Left lung (tissue), 10 donors: ENCODE measurements around the gene DZIP3. TPM values are rescaled to one million over a fixed set of nuclear protein-coding genes. Genes with fewer than 3 reads are reported as not detected.
"Not testable (repeated sequence)": the region's sequence is repeated elsewhere in the genome, so short reads cannot be mapped to it uniquely, and the experiment has no call there.

Experiments
- ATAC-seq: fragments of 200-7000 bp; cut with Tn5 transposase; one replicate; pipeline ENCODE4 v1.9.1; 2020; ENCODE audit warnings: moderate library complexity
- DNase-seq, 4 donors: peaks; one replicate each; pipeline ENCODE4 v3.0.0-alpha.2; 2013 to 2020
- H3K27ac ChIP-seq, 2 donors: fragments of 200-600 bp; sonication (generic) in 1 of 2; one replicate each; pipeline versions ENCODE4 v1.5.0 to v1.8.0; 2020 to 2021
- H3K27me3 ChIP-seq, 2 donors: fragments of 200-600 bp; sonication (generic) in 1 of 2; one replicate each; pipeline versions ENCODE4 v1.5.0 to v1.8.0; 2020 to 2021
- H3K36me3 ChIP-seq, 2 donors: fragments of 200-600 bp; sonication (generic) in 1 of 2; one replicate each; pipeline versions ENCODE4 v1.5.0 to v1.8.0; 2020 to 2021
- H3K4me1 ChIP-seq, 2 donors: fragments of 200-600 bp; one replicate each; pipeline ENCODE4 v1.8.0; 2021
- H3K4me3 ChIP-seq, 2 donors: fragments of 200-600 bp; sonication (generic) in 1 of 2; one replicate each; pipeline versions ENCODE4 v1.5.0 to v1.8.0; 2020 to 2021; ENCODE audit warnings: mild to moderate bottlenecking in 1 of 2
- H3K9me3 ChIP-seq, 2 donors: fragments of 200-600 bp; sonication (generic) in 1 of 2; one replicate each; pipeline versions ENCODE4 v1.5.0 to v1.8.0; 2020 to 2021
- intact Hi-C, 2 donors: fragments of 100-400 bp; cut with DNase I; formaldehyde crosslinking; loops; one replicate each; pipeline versions ENCODE4 v1.11.2 to v1.14.2; 2022
- polyA plus RNA-seq, 6 donors: library from polyadenylated mRNA; unstranded; fragments of 120-200 nt; gene quantifications; one replicate each; pipeline ENCODE4 v1.2.1, GENCODE V29; 2013; ENCODE audit not compliant: insufficient read length in 6 of 6
- total RNA-seq, 2 donors: library from RNA; stranded (reverse); fragmentation: NEBNext Ultra II Directional; extraction: Animal tissue kit (Norgen Biotek cat#: 25700); gene quantifications; one replicate each; pipeline ENCODE4 v1.2.1, GENCODE V29; 2021
- TF ChIP-seq, protein P1 (sequence below), 2 donors: fragments of 200-600 bp; sonication (generic) in 1 of 2; IDR thresholded peaks; one replicate each; pipeline versions ENCODE4 v1.5.0 to v1.8.0; 2021; ENCODE audit warnings: antibody characterized with exemption in 2 of 2
- donor health status: DM: no; HTN: yes; CAD: no.
- donor health status: DM: no; HTN: no; CAD: no.

DZIP3 gene
- total and polyA plus RNA-seq, 8 donors = 11.5 to 32.8 (median 27.2) TPM

DNA sequence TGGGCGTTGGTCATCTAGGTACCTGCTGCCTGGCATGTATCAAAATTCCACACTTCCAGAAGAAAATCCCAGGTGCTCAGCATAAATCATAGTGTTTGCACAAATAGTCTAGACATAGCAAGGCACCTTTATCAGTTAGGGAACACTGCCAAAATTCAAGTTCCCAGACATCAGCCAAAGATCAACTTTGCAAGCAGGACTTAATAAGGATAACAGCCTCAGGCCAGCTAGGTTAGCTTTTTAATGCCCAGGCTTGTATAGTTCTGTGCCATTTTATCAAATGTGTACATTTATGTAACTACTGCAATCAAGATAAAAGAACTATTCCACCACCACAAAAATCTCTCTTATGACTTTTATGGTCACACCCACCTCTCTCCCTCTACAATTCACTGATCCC, 30.7 kb downstream of the DZIP3 start:
- peak; percentile 50 for ATAC-seq

DNA sequence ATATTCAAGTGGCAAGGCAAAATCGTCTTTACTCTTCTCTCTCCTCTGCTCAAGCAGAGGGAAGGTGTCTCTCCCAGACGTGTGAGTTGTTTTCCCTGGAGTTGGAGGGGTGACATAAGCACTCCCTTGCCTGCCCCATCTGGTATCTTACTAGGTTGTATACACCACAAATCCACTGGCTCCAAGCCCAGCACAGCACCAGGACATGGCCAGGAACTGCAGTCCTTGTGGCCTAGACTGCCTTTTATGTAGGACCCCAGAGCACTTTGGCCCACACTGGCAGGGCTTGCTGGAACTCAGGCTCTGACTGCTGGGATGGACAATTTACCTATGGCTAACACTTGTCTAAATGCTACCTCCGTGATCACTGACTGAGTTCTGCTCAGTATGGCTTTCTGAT, 34.0 kb downstream of the DZIP3 start:
- ATAC-seq (no peak), DNase-seq (no peak)
- Histone ChIP-seq H3K9me3 (no peaks in the 10 kb centered on the region), H3K27ac (no peak overlapping the region), H3K4me1 (no peaks in the 10 kb centered on the region), H3K36me3 (no peaks in the 10 kb centered on the region), H3K4me3 (no peak overlapping the region), H3K27me3 (no peaks in the 10 kb centered on the region)
- intact Hi-C loops = no loop called here
- TF ChIP-seq, protein P1, sequence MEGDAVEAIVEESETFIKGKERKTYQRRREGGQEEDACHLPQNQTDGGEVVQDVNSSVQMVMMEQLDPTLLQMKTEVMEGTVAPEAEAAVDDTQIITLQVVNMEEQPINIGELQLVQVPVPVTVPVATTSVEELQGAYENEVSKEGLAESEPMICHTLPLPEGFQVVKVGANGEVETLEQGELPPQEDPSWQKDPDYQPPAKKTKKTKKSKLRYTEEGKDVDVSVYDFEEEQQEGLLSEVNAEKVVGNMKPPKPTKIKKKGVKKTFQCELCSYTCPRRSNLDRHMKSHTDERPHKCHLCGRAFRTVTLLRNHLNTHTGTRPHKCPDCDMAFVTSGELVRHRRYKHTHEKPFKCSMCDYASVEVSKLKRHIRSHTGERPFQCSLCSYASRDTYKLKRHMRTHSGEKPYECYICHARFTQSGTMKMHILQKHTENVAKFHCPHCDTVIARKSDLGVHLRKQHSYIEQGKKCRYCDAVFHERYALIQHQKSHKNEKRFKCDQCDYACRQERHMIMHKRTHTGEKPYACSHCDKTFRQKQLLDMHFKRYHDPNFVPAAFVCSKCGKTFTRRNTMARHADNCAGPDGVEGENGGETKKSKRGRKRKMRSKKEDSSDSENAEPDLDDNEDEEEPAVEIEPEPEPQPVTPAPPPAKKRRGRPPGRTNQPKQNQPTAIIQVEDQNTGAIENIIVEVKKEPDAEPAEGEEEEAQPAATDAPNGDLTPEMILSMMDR (IDR thresholded peaks at IDR 0.05) = no peak

More for the DNA sequence above, 30.7 kb downstream of the DZIP3 start:
- no peaks in the 10 kb centered on the region for H3K4me1 ChIP-seq
- no peaks in the 10 kb centered on the region for H3K27me3 ChIP-seq
- peak in 1 of 4 donors; percentile 18 for DNase-seq
- H3K9me3 ChIP-seq = no peaks in the 10 kb centered on the region
- no peak overlapping the region for H3K27ac ChIP-seq
- H3K36me3 ChIP-seq = no peaks in the 10 kb centered on the region
- no peak overlapping the region for H3K4me3 ChIP-seq
- intact Hi-C loops = no loop called here
- TF ChIP-seq, protein P1 (IDR thresholded peaks at IDR 0.05) = no peak

DNA sequence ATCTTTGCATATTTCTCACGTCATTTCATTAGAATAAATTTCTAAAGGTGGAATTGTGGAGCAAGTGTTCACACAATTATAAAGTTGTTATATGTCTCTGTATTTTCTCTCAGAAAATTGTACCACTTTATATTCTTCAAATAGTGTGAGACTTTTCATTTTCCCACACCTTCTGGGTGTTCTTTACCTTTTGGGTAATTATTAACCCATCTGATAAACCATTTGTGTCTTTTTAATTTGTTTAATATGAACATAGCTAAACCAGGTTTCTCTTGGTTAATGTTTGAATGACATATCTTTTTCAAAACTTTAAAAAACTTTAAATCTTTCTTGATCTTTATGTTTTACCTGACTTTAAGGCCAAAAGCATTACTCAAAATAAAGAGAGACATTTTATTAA, 40.5 kb downstream of the DZIP3 start:
- intact Hi-C loops = no loop called here
- Histone ChIP-seq H3K27ac (no peak overlapping the region), H3K4me1 (no peaks in the 10 kb centered on the region), H3K4me3 (no peak overlapping the region), H3K27me3 (no peaks in the 10 kb centered on the region), H3K9me3 (no peaks in the 10 kb centered on the region), H3K36me3 (no peaks in the 10 kb centered on the region)
- DNase-seq = no peak
- no peak for ATAC-seq
- TF ChIP-seq, protein P1 (IDR thresholded peaks at IDR 0.05) = no peak

DNA sequence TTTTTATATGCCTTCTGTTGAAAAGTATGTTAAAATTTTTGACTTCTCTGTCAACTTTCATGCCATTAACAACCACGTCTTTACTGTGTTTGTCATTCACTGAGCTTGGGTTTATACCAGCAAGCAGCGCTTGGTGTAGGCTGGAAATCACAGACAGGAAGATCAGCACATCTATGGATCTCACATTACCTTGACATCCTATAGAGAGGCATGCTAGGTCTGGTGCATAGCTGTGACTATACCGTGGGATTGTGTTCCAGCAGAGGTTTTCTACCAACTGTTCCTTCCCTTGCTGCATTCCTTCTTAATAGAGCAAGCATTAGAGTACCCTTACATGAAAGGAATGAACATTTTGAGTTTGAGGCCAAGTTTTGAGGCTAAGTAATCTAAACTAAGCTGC, 53.0 kb downstream of the DZIP3 start:
- intact Hi-C loops = no loop called here
- no peak for ATAC-seq
- no peaks in the 10 kb centered on the region for H3K4me1 ChIP-seq
- no peaks in the 10 kb centered on the region for H3K9me3 ChIP-seq
- no peaks in the 10 kb centered on the region for H3K27me3 ChIP-seq
- TF ChIP-seq, protein P1 (IDR thresholded peaks at IDR 0.05) = no peak
- no peaks in the 10 kb centered on the region for H3K36me3 ChIP-seq
- H3K27ac ChIP-seq = no peak overlapping the region
- DNase-seq = no peak
- no peak overlapping the region for H3K4me3 ChIP-seq

DNA sequence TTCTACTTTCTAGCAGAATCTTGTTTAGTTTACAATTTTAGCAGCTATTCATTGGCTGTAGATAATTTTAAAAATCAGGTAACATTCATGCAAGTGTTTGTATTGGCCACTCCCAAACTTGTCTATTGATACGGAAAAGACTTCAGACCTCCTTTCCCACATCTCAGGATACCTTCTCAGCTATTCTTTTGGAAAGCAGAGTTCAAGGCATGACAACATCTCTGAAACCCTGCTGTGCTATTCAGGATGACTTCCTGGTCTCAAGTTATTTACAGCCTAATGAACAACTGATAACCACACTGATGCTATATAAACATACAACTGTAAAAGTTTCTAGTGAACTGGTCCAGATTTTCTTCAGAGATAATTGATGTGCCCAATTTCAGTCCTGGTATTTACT, 55.8 kb downstream of the DZIP3 start:
- no peaks in the 10 kb centered on the region for H3K27me3 ChIP-seq
- TF ChIP-seq, protein P1 (IDR thresholded peaks at IDR 0.05) = no peak
- intact Hi-C loops = no loop called here
- H3K9me3 ChIP-seq = no peaks in the 10 kb centered on the region
- H3K4me1 ChIP-seq = no peaks in the 10 kb centered on the region
- H3K36me3 ChIP-seq = no peaks in the 10 kb centered on the region
- no peak overlapping the region for H3K27ac ChIP-seq
- no peak overlapping the region for H3K4me3 ChIP-seq
- ATAC-seq (no peak), DNase-seq (no peak)

DNA sequence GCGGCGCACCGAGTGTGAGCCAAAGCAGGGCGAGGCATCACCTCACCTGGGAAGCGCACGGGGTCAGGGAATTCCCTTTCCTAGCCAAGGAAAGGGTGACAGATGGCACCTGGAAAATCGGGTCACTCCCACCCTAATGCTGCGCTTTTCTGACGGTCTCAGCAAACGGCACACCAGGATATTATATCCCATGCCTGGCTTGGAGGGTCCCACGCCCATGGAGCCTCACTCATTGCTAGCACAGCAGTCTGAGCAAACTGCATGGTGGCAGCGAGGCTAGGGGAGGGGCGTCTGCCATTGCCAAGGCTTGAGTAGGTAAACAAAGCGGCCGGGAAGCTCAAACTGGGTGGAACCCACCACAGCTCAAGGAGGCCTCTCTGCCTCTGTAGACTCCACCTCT, 66.1 kb downstream of the DZIP3 start:
- H3K9me3 ChIP-seq, H3K36me3 ChIP-seq, H3K4me1 ChIP-seq, ATAC-seq, H3K27me3 ChIP-seq, intact Hi-C loops, H3K27ac ChIP-seq, H3K4me3 ChIP-seq: not testable (repeated sequence)
- DNase-seq = peak in 1 of 4 donors; percentile 30
